DOHH2 (cell line): ENCODE results near the gene HS3ST5.

Source experiments
- CTCF ChIP-seq: fragments of 200-600 bp; sonication (generic); IDR thresholded peaks from one replicate; pipeline ENCODE4 v1.5.1; 2014; ENCODE audit warnings: antibody characterized with exemption, mild to moderate bottlenecking, low read depth, low read length; ENCODE audit not compliant: poor library complexity, severe bottlenecking
- EZH2phosphoT487 ChIP-seq: fragments of 200-600 bp; sonication (generic); IDR thresholded peaks from 2 replicates; pipeline ENCODE4 v1.6.1; 2017; ENCODE audit warnings: borderline replicate concordance, mild to moderate bottlenecking, antibody characterized with exemption, low read length, moderate library complexity, mixed read lengths

GRCh38 chr6:114277220-114277619 lies 65.6 kb downstream of the HS3ST5 start:
- TF ChIP-seq CTCF (no peak), EZH2phosphoT487 (no peak)
